ENCODE data around the gene MTM1. TPM values are rescaled to one million over a fixed set of nuclear protein-coding genes. Genes with fewer than 3 reads are reported as not detected.
A peak's percentile ranks its signal among the peaks of the same experiment; 100 is the strongest.

The MTM1 gene
- total and polyA plus RNA-seq, 9 of the 15 experiments (the other 6 are each of a cell fraction or from before 2014, with no cell fraction given): 5.6 to 13.3 (median 9.5) TPM

DNA sequence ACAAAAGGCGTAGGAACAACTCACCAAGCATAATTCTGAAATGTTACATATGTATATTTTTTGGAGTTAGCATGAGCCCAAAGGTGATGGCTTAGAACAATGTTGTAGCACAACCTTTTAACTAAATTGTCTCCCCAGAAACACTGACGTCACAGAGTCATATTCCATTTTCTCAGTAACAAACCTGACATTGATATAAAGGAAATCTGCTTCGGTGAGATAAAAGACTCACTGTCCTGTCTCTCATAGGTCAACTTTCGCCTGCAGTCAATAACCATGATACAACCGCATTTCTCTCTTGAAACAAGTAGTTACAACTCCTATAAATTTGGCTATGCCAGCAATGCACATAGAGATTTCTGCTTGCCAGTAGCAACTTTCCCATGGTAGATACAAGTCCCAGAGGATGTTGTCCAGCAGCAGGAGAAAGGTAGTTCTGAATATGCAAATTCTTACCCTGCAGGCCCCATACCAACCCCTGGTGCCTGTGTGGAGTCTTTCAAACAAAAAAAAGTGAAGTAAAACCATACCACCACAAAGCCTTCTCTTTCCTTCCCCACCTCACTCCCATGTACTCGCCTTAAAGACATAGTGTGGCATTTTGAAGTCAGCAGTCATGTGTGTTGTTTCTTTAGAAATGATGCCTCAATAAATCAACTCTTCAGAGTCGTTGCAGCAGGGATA lies 47.9 kb downstream of the MTM1 start (continued):
- no peak for TF ChIP-seq FOXP1 (CRISPR knock-in tag; IDR thresholded peaks at IDR 0.05)
- TF ChIP-seq, protein P1, sequence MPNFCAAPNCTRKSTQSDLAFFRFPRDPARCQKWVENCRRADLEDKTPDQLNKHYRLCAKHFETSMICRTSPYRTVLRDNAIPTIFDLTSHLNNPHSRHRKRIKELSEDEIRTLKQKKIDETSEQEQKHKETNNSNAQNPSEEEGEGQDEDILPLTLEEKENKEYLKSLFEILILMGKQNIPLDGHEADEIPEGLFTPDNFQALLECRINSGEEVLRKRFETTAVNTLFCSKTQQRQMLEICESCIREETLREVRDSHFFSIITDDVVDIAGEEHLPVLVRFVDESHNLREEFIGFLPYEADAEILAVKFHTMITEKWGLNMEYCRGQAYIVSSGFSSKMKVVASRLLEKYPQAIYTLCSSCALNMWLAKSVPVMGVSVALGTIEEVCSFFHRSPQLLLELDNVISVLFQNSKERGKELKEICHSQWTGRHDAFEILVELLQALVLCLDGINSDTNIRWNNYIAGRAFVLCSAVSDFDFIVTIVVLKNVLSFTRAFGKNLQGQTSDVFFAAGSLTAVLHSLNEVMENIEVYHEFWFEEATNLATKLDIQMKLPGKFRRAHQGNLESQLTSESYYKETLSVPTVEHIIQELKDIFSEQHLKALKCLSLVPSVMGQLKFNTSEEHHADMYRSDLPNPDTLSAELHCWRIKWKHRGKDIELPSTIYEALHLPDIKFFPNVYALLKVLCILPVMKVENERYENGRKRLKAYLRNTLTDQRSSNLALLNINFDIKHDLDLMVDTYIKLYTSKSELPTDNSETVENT (CRISPR knock-in tag; IDR thresholded peaks at IDR 0.05): no peak
- TF ChIP-seq ZNF174 (CRISPR knock-in tag; IDR thresholded peaks at IDR 0.05): no peak
- TF ChIP-seq ARNT (IDR thresholded peaks at IDR 0.05): no peak
- TF ChIP-seq CBFA2T3 (IDR thresholded peaks at IDR 0.05): peak; percentile 17; the same call in 1 of the 2 replicates
- TF ChIP-seq SMAD3 (CRISPR knock-in tag; conservative IDR thresholded peaks at IDR 0.05): no peak
- no peak for TF ChIP-seq ATF1 (CRISPR knock-in tag; IDR thresholded peaks at IDR 0.05)
- peak; percentile 32; the same call in 1 of the 2 replicates for TF ChIP-seq ATF1 (tag; IDR thresholded peaks at IDR 0.05)
- no peak for TF ChIP-seq BRD4 (IDR thresholded peaks at IDR 0.05)
- TF ChIP-seq, protein P2, sequence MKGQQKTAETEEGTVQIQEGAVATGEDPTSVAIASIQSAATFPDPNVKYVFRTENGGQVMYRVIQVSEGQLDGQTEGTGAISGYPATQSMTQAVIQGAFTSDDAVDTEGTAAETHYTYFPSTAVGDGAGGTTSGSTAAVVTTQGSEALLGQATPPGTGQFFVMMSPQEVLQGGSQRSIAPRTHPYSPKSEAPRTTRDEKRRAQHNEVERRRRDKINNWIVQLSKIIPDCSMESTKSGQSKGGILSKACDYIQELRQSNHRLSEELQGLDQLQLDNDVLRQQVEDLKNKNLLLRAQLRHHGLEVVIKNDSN (CRISPR knock-in tag; IDR thresholded peaks at IDR 0.05): no peak
- no peak for TF ChIP-seq EP400 (IDR thresholded peaks at IDR 0.05)
- TF ChIP-seq PHF21A (IDR thresholded peaks at IDR 0.05; ENCODE audit: borderline replicate concordance, low read depth): no peak
- TF ChIP-seq SOX6 (IDR thresholded peaks at IDR 0.05): no peak
- TF ChIP-seq, protein P3, sequence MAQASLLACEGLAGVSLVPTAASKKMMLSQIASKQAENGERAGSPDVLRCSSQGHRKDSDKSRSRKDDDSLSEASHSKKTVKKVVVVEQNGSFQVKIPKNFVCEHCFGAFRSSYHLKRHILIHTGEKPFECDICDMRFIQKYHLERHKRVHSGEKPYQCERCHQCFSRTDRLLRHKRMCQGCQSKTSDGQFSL (CRISPR knock-in tag; IDR thresholded peaks at IDR 0.05): no peak
- TF ChIP-seq, protein P3 (tag; IDR thresholded peaks at IDR 0.05): no peak
- TF ChIP-seq TBP (optimal IDR thresholded peaks at IDR 0.05; ENCODE audit: low read depth, low read length): no peak
- no peak for TF ChIP-seq SMC3 (conservative IDR thresholded peaks at IDR 0.05; ENCODE audit: insufficient read depth, low read depth, low read length)
- TF ChIP-seq, protein P4, sequence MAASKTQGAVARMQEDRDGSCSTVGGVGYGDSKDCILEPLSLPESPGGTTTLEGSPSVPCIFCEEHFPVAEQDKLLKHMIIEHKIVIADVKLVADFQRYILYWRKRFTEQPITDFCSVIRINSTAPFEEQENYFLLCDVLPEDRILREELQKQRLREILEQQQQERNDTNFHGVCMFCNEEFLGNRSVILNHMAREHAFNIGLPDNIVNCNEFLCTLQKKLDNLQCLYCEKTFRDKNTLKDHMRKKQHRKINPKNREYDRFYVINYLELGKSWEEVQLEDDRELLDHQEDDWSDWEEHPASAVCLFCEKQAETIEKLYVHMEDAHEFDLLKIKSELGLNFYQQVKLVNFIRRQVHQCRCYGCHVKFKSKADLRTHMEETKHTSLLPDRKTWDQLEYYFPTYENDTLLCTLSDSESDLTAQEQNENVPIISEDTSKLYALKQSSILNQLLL (CRISPR knock-in tag; IDR thresholded peaks at IDR 0.05; ENCODE audit: borderline replicate concordance): no peak
- TF ChIP-seq ZNF384 (IDR thresholded peaks at IDR 0.05; ENCODE audit: low read depth, low read length): no peak
- TF ChIP-seq ILF3 (IDR thresholded peaks at IDR 0.05; ENCODE audit: borderline replicate concordance): no peak
- TF ChIP-seq NFIX (CRISPR knock-in tag; IDR thresholded peaks at IDR 0.05; ENCODE audit: low read depth): no peak
- peak; percentile 50 for TF ChIP-seq TCF3 (CRISPR knock-in tag; IDR thresholded peaks at IDR 0.05)
- peak; percentile 49; the same call in 1 of the 2 replicates for TF ChIP-seq ARID1B (IDR thresholded peaks at IDR 0.05)
- TF ChIP-seq TAL1 (IDR thresholded peaks at IDR 0.05): 0 out of 2 replicates have a peak, but pooled peaks have one; percentile 21
- TF ChIP-seq HNRNPUL1 (IDR thresholded peaks at IDR 0.05; ENCODE audit: low read length): no peak
- TF ChIP-seq, protein P5, sequence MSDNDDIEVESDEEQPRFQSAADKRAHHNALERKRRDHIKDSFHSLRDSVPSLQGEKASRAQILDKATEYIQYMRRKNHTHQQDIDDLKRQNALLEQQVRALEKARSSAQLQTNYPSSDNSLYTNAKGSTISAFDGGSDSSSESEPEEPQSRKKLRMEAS (CRISPR knock-in tag; IDR thresholded peaks at IDR 0.05): no peak
